GM12892 (cell line): ENCODE results near the gene PAK2.

Source experiments
- POLR2A ChIP-seq: IDR thresholded peaks from 2 replicates; pipeline ENCODE4 v1.6.1; 2011; ENCODE audit warnings: low read depth, low read length, control low read depth
- POLR2AphosphoS5 ChIP-seq: IDR thresholded peaks from 2 replicates; pipeline ENCODE4 v1.6.1; 2011; ENCODE audit warnings: low read depth, low read length, control low read depth
- TAF1 ChIP-seq: IDR thresholded peaks from 2 replicates; pipeline ENCODE4 v1.6.1; 2011; ENCODE audit warnings: low read depth, mild to moderate bottlenecking, control low read depth, low read length, borderline replicate concordance

DNA sequence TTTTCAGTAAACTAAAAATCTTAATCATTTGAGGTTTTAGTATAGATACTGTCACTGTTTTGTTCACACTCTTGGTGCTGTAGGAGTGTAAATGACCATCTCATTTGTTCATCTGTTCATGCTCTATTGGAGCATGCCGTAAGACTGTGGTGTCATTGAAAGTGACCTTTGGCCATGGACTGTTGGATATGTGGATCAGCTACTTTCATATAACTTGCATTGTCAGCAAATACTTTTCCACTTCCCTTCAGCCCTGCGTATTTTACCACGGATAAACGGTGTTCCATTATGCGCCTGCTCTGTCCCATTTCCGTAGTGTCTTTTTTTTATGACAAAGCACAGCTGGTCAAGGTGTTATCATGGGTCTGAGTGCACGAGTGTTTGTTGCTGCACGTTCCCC, 95.4 kb downstream of the PAK2 start:
- TF ChIP-seq POLR2A, result no peak
- no peak for TF ChIP-seq POLR2AphosphoS5
- TF ChIP-seq TAF1, result no peak
